Hematopoietic multipotent progenitor cell treated with erythropoietin and hydrocortisone succinate and interleukin-3 and kit ligand, for 8 days (in vitro differentiated cells): ENCODE results near the gene FADS2.

Source experiments
- DNase-seq: peaks from one replicate; pipeline ENCODE4 v3.0.0-alpha.2; 2015

Gene FADS2

DNA sequence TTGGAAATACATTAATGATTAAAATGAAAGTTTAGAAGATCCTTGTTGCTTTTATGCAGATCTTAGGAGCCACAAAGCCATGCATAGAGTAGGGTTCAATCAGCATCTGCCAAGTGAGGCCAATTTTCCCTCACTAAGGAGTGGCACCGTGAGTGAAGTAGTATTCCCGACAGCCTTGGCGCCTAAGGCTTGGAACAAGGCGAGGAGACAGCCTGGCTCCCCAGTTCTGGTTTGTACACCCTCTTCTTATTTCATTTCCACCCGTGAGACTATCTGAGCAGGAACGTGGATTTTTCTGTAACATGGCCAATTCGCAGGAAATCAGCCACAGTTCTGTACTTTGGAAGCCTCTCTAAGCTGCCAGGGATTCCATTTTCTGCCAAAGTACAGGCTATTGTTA lies 22.6 kb downstream of the FADS2 start:
- DNase-seq, result no peak

DNA sequence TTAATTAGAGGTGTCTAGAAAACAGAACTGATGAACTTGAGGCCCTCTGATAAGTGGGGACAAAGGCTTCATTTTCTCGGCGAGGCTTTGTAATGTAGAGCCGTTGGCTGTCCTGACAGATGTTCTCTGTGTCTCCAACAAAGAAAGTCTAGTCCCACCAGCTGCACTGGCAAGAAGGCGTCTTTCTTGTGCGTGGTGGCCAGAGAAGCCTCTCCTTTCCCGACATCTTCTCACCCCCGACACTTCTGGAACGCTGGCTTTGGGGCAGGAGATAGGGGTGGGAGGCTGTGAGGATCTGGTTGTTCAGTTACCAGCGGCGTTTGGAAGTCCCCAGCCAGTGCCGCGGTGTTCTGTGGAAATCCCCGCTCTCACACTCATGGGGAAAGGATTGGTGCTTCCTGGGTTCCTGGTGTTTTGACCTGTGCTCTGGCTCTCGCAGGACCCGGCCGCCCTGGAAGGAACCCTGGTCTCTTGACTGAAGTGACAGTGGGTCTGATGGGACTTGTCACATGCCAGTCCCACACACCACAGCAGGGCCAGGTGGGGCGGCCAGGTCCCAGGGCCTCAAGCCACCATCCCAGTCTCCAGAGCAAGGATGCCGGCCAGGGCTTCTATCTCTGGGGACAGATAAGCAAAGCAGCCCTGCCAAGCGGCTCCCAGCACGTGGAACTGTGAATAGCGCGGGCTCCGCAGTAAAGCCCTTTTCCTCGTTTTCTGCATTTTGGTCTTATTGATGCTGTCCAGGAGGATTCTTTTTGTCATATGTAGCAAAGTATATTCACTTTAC lies 23.2 kb downstream of the FADS2 start:
- no peak for DNase-seq

DNA sequence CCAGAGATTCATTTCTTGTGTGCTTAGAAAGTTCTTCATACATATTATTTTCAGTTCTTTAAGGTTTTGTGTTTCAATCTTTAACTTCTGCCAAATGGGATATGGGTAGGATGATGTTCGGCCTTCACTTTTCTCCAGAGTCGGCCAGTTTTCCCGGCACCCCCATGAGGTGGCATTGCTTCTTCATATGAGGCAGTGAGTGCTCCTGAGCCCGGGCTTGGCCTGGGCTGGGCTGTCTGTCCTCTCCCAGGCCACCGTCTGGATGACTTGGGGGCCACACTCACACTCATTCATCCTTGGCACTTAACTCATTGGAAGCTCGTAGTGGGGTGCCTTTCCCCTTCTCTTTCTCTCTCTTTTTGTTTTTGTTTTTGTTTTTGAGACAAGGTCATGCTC lies 23.8 kb downstream of the FADS2 start:
- no peak for DNase-seq

DNA sequence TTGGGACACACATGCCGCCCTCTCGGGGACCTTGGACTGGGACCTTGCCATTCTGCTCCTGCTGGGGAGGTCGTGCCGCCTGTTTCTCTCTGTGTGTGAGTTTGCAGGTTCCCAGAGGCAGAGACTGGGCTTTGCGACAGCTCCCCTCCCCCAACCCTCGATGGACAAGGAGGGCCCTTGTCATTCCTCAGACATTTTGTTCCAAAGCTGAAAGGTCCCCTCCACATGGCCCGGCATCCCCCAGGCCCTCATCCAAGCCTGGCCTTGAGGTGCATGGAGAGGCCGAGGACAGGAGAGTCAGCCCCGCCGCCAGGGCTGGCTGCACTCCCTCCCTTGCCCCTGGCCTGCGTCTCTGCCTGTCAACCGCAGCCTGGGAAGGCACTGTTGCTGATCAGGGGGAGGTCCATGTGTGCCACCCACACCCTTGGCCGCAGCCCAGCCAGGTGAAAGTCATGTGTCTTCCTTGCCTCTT lies 25.6 kb downstream of the FADS2 start:
- no peak for DNase-seq

DNA sequence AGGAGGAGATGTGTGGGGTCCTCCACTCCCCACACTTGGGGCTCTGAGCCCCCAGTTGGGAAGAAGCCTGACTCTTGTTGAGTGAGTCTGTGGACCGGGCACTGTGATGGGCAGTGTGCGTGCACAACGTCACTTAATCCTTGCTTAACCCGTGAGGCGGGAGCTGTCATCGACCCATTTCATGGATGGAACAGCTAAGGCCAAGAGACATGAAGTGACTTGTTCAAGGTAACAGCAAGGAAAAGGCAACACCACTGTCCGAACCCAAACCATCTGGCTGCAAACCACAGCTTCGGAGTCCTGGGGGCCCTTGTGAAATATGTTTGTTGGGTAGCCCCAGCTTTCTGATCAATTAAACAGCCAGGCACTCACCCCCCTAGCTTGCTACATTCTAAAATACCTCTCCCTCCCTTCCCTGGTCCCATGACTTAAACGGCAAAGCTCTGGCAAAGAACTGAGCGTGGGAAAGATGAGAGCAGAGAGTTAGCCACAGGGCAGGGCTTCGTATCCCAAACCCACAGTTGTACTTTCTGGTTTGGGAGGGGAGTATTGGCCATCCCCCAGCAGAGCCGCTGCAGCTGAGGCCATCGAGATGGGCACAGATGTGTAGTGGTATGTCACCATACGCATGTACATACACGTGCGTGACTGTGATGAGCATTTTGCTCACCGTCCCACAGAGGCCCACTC lies 26.3 kb downstream of the FADS2 start:
- no peak for DNase-seq

DNA sequence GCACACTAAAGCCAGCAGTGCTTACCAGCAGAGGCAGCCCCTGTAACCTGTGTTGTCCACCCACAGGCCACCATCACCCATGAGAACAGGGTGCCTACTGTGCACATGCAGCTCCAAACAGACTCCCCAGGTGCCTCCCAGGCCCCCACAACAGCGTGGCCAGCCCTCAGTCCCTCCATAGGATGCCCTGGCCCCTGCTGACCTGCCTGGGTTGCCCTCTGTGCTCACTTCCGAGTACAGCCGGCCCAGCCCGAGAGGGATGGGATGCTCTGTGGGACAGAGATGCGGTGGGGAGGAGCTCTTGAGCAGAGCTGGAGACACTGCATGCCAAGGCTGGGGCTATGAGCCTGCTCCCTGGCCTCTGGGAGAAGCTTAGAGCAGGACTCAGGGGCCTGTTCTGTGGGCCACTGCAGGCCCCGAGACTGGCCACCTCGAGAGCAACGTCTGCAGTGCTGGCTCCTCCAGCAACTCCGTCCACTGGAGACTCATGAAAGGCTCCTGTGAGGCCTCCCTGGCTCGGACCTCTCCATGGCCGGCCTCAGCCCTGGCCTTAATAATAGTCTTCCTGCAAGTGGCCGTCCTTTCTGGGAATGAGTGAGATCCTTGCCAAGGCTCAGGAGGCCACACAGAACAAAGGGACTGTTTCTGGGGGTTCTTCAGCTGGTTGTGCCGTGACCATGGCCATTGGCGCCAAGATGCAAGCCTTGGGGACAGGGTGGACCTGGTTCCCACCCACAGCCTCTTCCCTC lies 27.0 kb downstream of the FADS2 start:
- DNase-seq, result no peak

DNA sequence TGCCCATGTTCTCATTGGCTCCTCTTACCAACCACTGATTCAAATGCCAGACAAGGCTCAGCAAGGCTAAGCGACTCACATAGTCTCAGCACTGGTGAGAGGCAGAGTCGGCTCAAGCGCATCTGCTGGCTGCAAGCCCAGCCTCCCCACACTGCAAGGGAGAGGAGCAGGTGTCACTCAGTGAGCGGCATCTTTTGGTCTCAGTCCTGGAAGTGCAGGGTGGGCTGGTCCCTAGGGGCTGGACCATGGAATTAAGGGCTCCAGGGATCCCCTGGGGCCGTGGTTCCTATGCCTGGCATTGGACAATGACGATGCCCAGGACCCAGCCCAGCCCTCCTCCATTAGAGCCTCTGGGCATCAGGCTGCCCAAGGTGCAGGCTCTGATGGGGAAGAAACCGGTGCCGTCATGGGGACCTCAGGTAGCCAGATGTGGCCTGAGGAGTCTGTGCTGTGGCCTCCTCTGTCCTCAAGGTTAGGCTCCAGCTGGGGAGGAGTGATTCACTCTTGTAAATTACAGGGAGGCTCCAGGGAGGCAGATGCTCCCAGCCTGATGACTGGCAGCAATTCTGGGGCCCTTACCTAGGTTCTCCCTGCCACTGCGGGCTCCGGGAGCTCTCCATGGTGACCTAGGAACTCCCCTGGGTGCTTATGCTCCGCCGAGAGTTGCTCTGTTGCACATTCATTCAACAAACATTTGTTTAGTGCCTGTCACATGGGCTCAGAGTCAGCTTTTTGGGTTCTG lies 28.0 kb downstream of the FADS2 start:
- peak; percentile 48 for DNase-seq

DNA sequence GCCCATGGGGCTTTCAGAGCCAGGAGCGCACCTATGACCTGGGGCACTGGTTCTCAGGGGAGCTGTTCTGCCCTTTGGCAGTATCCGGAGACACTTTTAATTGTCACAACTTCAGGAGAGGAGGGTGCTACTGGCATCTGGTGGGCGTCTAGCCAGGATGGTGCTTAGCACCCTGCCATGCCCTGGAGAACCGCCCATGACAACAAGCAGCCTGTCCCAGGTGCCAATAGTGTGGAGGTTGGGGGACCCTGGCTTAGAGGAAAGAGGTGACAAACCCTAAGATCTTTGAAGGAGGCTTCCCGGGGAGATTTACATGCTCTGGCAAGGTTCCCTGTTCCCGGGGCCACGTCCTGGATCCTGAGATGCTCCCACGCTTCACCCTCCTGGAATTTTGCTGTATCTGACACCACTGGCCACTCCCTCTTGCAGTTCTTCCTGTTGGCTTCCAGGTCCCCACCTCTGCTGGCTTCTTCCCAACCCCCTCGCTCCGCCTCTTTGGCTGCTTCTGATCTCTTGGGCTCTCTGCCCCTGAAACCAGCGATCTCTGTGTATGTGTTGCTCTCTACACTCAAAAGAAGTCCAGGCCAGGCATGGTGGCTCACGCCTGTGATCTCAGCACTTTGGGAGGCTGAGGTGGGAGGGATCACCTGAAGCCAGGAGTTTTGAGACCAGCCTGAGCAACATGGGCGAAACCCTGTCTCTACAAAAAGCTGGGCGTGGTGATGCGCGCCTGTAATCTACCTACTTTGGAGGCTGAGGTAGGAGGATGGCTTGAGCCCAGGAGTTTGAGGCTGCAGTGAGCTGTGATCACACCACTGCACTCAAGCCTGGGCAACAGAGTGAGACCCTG lies 32.2 kb downstream of the FADS2 start:
- DNase-seq, result peak; percentile 63

DNA sequence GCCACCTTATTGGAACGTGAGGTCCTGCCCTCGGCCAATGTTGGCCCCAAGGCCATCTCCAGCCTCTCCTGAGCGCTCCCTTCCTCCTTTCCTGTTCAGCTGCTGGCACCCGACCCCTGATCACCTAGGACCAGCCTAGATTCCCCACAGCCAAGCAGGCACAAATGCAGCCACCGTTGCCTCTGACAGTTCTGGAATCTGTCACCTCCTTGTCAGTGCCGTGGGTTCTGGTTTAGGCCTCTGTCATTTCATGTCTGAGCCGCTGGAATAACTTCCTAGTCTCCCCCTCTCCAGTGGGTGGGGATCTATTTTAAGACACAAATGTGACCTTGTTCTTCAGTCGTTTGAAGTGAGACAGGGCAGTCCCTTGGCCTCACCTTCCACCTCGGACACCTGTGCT lies 33.5 kb downstream of the FADS2 start:
- no peak for DNase-seq

DNA sequence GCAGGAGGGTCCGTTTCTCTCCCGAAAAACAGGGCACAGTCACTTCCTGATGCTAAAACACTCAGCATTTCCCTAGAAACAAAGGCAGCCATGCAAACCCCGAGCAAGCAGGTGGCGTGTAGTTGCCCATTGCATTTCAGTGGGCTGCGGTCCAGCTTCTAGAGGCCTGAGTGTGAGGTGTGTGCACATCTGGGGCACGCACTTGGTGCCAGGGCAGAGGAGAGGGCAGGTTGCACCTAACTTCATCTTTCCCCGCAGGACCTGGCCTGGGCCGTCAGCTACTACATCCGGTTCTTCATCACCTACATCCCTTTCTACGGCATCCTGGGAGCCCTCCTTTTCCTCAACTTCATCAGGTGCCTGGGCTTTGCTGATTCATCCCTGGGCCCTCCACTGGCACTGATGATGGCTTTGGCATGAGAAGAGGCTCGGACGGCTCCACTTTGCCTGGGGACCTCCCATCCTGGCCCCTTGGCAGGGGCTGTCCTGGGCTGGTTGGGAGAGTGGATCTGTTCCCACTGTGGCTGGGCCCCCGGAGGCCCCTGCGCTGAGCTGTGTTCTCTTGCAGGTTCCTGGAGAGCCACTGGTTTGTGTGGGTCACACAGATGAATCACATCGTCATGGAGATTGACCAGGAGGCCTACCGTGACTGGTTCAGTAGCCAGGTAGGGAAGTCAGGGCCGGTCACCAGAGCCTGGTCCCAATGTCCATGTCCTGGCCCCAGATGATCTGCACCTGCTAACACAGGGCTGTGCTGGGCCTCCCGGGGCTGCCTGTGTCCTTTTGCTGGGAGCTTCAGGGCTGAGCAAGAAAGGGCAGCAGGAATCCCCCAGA lies 34.8 kb downstream of the FADS2 start:
- DNase-seq, result no peak

DNA sequence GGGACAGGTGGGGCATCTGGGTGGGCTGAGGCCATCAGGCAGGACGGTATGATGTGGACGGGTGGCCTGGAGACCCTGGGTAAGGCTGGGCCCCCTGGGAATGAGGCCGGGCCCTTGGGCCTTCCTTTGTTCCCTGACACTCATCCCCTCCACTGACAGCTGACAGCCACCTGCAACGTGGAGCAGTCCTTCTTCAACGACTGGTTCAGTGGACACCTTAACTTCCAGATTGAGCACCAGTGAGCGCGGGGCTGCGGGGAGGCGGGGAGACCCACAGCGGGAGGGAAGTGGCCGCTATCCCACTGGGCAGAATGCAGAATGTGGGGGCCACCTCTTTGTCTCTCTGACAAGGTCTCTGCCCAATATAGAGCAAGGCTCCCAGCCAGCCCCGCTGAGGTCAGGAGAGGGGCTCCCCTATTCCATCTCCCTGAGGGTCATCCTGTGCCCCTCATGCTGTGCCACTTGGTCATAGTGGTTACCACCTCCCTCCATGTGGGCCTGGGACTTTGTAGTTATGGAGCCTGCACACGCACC lies 35.5 kb downstream of the FADS2 start:
- no peak for DNase-seq

DNA sequence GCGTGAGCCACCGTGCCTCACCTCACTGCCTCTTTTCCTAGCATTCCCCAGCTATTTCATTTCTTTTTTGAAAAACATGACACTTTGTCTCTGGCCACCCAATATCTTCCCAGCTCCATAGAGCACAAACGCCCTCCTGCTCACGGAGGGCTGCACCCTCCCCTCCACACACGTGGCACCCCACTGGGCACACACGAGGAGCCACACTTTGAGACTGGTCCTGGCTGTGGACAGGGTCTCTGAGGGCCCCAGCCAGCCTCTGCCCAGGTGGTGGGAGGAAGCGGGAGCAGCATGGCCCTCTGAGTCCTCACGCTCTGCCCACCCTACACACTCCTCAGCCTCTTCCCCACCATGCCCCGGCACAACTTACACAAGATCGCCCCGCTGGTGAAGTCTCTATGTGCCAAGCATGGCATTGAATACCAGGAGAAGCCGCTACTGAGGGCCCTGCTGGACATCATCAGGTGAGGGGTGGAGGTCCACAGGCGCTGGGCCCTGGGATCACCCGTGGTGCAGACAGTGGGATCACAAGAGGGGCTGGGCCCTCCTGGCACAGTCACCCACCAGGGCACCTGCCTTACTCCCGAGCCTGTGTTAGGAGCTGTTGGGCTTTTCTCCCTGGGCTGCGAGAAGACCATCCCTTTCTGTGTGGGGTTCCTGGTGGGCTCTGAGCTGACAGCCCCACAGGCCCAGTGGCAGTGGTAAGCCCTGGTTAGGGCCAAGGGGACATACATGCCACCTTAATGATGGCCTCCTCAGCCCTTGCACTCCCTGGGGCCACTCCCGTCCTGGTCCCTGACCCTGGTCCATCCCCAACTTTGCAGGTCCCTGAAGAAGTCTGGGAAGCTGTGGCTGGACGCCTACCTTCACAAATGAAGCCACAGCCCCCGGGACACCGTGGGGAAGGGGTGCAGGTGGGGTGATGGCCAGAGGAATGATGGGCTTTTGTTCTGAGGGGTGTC lies 37.0 kb downstream of the FADS2 start:
- DNase-seq, result no peak

DNA sequence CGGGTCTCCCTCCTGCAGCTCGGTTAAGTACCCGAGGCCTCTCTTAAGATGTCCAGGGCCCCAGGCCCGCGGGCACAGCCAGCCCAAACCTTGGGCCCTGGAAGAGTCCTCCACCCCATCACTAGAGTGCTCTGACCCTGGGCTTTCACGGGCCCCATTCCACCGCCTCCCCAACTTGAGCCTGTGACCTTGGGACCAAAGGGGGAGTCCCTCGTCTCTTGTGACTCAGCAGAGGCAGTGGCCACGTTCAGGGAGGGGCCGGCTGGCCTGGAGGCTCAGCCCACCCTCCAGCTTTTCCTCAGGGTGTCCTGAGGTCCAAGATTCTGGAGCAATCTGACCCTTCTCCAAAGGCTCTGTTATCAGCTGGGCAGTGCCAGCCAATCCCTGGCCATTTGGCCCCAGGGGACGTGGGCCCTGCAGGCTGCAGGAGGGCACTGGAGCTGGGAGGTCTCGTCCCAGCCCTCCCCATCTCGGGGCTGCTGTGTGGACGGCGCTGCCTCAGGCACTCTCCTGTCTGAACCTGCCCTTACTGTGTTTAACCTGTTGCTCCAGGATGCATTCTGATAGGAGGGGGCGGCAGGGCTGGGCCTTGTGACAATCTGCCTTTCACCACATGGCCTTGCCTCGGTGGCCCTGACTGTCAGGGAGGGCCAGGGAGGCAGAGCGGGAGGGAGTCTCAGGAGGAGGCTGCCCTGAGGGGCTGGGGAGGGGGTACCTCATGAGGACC lies 38.3 kb downstream of the FADS2 start:
- DNase-seq, result no peak

DNA sequence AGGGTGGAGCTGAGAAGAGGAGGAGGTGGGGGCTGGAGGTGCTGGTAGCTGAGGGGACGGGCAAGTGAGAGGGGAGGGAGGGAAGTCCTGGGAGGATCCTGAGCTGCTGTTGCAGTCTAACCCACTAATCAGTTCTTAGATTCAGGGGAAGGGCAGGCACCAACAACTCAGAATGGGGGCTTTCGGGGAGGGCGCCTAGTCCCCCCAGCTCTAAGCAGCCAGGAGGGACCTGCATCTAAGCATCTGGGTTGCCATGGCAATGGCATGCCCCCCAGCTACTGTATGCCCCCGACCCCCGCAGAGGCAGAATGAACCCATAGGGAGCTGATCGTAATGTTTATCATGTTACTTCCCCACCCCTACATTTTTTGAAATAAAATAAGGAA lies 38.9 kb downstream of the FADS2 start:
- no peak for DNase-seq

DNA sequence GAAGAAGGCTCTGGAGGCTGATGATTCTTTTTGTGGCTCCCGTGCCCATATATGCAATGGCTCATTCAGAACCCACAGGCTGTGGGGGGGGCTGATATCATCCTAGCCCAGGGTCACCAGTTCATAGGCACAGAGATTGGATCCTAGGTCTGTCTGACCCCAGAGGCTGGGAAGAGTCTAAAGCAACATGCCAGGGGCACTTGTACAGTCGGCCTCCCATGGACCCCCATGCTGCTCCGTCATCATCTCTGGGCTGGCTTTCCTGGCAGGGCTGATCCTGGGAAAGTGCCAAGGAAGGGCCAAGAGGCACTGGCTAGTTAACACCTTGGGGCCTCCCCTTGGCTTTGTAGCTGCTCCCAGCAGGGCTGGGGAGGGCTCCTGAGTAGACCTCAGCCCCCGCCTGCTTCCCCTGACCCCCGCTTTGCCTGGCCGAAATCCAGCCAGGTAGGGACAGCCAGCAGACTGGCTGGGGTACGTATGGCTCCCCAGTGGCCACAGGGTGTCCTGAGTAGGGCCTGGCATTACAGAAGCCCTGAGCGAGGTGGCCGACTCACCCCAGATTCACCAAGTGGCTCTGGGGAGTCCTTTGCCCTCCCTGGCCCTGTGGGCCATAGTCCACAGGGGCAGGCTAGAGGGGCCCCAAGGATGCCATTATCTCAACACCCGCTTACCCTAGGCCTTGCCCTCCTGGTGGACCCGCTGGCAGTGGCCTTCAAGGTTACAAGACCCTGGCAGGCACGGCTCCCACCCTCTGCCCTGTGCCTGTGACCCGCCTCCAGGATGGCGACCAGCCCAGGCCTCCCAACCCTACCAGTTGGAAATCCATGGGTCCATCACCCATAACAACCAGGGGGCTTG lies 40.7 kb downstream of the FADS2 start:
- DNase-seq, result peak; percentile 65

DNA sequence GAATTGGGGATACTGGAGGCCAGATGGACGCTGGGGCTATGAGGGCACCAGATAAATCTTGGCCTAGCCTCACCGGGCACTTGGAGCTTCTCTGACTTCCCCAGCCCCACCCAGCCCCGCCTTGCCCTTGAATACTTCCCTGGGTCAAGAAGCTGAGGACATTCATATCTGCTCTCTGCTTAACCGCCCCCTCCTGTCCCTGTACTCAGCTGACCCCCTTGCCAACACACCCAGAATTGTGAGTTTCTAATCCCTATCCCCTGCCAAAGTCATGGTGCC lies 41.3 kb downstream of the FADS2 start:
- no peak for DNase-seq

DNA sequence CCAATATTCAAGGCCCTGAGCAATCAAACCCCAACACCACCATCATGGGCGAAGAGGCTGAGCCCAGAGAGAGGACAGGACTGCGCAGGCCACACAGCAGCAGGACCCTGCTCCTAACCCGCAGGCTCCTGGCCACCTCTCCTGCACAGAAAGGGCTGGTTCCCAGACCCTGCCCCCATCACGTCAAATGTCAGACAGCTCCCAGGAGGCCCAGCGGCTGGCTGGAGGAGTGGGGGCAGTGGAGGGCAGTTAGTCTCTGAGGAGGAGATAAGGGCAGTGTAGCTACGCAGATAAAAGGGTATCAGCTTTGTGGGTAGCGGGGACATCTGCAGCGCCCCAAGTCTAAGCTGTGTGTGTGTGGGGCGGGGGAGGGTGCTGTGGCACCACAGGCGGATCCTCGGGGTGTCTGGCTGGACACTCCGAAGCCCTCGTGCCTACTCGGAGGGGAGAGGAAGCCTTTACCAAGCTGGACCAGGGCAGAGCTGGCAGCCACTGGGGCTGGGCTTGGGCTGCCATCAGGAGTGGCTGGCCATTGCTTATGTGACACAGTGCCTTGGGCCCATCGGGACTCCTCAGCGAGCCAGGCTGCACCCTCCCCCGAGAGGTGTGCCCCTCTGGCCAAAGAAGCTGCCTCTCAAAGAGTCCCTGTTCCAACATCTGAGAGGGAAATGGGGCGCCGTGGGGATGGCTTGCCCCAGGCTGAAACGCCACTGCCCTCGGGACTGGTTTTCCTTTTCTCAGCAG lies 41.8 kb downstream of the FADS2 start:
- DNase-seq, result peak; percentile 97
